Islet precursor cell (in vitro differentiated cells): Measurements from ENCODE around the gene HEPN1.
A peak's percentile ranks its signal among the peaks of the same experiment; 100 is the strongest.

Source experiments
- DNase-seq: peaks from one replicate; pipeline ENCODE4 v3.0.0-alpha.2; 2018

The HEPN1 gene

GRCh38 chr11:124886476-124886875 is 32.6 kb upstream of the HEPN1 start:
- DNase-seq: no peak

- no peak for DNase-seq
Observed at GRCh38 chr11:124886978-124887666, 31.9 kb upstream of the HEPN1 start.

GRCh38 chr11:124887667-124888013 is 31.4 kb upstream of the HEPN1 start:
- peak; percentile 25 for DNase-seq

- no peak for DNase-seq
Observed at GRCh38 chr11:124889191-124890091, 29.6 kb upstream of the HEPN1 start.

- DNase-seq: no peak
Observed at GRCh38 chr11:124890151-124890550, 28.9 kb upstream of the HEPN1 start.

GRCh38 chr11:124890683-124891372 is 28.2 kb upstream of the HEPN1 start:
- peak; percentile 43 for DNase-seq

GRCh38 chr11:124891373-124891861 is 27.6 kb upstream of the HEPN1 start:
- DNase-seq: peak; percentile 64

GRCh38 chr11:124892146-124892545 is 26.9 kb upstream of the HEPN1 start:
- no peak for DNase-seq

GRCh38 chr11:124892750-124893454 is 26.1 kb upstream of the HEPN1 start:
- peak; percentile 36 for DNase-seq

- DNase-seq: peak; percentile 37
Observed at GRCh38 chr11:124893781-124894401, 25.2 kb upstream of the HEPN1 start.

- DNase-seq: peak; percentile 40
Observed at GRCh38 chr11:124894606-124895430, 24.2 kb upstream of the HEPN1 start.

- DNase-seq: peak; percentile 44
Observed at GRCh38 chr11:124895471-124895971, 23.5 kb upstream of the HEPN1 start.

- peak; percentile 82 for DNase-seq
Observed at GRCh38 chr11:124896071-124896750, 22.8 kb upstream of the HEPN1 start.

GRCh38 chr11:124896821-124897391 is 22.1 kb upstream of the HEPN1 start:
- peak; percentile 25 for DNase-seq

- DNase-seq: peak; percentile 50
Observed at GRCh38 chr11:124897674-124898262, 21.3 kb upstream of the HEPN1 start, which contains the start of gene ROBO4. Gene ROBO4, minus strand, starts transcription at chr11:124897865. Its CDS starts 70 bp downstream, at chr11:124897795.

GRCh38 chr11:124898263-124898680 is 20.8 kb upstream of the HEPN1 start:
- DNase-seq: peak; percentile 29

- peak; percentile 68 for DNase-seq
Observed at GRCh38 chr11:124898711-124899110, 20.3 kb upstream of the HEPN1 start.

GRCh38 chr11:124899383-124900145 is 19.5 kb upstream of the HEPN1 start:
- DNase-seq: peak; percentile 47

- peak; percentile 91 for DNase-seq
Observed at GRCh38 chr11:124900464-124900863, 18.6 kb upstream of the HEPN1 start.
